ENCODE results near the gene GOLGA6L22.
"Not testable (repeated sequence)": the region's sequence is repeated elsewhere in the genome, so short reads cannot be mapped to it uniquely, and the experiment has no call there.

GOLGA6L22 gene, protein sequence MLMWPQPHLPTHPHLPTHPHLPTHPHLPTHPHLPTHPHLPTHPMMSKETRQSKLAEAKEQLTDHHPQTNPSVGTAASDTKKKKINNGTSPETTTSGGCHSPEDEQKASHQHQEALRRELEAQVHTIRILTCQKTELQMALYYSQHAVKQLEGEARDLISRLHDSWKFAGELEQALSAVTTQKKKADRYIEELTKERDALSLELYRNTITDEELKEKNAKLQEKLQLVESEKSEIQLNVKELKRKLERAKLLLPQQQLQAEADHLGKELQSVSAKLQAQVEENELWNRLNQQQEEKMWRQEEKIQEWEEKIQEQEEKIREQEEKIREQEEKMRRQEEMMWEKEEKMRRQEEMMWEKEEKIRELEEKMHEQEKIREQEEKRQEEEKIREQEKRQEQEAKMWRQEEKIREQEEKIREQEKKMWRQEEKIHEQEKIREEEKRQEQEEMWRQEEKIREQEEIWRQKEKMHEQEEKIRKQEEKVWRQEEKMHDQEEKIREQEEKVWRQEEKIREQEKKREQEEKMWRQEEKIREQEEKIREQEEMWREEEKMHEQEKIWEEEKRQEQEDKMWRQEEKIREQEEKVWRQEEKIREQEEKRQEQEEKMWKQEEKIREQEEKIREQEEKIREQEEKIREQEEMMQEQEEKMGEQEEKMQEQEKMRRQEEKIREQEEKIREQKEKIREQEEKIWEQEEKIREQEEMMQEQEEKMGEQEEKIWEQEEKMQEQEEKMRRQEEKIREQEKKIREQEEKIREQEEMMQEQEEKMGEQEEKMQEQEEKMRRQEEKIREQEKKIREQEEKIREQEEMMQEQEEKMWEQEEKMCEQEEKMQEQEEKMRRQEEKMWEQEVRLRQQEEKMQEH

DNA sequence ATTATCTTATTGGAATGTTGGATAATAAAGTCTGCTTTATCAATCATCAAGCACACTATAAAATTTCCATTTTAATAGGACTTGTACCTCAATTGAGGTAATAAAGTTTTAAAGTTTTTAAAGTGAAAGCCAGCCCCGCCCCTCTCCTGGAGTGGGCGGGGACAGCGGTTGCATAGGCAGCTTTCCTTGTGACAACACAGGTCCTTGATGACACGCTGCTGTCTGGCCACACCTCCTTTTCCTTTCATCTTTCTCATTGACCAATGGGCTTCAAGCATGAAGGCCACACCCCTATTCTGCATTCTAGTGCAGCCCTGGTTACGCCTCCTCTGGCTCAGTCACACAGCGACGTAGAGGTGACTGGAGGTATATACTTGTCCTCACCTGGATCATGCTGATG, at the start of gene GOLGA6L22:
TSS of gene GOLGA6L22 (plus strand) at position 301 of the 400 bp plus-strand sequence. CDS start at position 392, 91 bp downstream.
- not testable (repeated sequence) for DNase-seq

DNA sequence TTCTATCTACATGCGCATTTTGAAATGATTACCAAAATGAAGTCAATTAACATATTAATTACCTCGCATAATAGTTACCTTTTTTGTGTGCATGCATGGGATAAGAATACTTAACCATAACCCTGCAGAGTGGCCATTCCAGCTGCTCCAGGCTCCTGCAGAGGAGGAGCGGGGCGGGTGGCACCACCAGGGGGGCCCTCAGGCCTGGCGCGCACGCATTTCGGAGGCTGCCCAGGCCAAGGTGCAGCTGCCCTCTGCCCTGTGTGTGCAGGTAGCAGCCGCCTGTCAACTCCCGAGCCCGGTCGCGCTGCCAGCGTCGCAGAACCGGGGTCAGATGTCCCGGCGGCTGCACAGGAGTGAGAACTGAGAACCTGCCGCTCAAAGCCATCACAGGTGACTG, 41.4 kb upstream of the GOLGA6L22 start:
- not testable (repeated sequence) for DNase-seq

DNA sequence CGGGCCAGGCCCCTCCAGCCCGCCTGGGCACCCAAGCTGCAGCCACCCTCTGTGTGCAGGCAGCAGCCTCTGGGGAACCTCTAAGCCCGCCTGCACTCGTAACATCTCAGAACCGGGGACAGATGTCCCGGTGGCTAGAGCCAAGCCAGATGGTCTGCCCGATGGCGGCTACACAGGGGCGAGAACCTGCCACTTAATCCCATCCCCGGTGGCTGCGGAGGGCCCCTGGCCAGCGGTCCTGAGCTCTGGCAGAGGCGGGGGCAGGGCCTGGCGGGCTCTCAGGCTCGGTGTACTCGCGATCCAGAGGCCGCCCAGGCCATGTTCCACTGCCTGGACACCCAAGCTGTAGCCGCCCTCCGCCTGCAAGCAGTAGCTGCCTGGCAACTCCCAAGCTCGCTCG, 40.9 kb upstream of the GOLGA6L22 start:
- not testable (repeated sequence) for DNase-seq

DNA sequence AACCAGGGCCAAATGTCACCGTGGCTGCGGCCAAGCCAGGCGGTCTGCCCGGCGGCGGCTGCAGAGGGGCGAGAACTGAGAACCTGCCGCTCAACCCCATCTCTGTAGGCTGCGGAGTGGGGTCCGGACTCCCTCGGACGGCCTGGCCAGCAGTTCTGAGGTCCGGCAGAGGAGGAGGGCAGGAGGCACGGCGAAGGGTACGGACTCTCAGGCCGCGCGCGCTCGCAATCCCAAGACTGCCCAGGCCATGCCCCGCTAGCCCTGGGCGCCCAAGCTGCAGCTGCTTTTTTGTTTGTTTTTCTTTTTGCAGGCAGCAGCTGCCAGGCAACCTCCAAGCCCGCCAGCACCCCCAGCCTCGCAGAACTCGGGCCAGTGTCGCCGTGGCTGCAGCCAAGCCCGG, 40.5 kb upstream of the GOLGA6L22 start:
- not testable (repeated sequence) for DNase-seq

DNA sequence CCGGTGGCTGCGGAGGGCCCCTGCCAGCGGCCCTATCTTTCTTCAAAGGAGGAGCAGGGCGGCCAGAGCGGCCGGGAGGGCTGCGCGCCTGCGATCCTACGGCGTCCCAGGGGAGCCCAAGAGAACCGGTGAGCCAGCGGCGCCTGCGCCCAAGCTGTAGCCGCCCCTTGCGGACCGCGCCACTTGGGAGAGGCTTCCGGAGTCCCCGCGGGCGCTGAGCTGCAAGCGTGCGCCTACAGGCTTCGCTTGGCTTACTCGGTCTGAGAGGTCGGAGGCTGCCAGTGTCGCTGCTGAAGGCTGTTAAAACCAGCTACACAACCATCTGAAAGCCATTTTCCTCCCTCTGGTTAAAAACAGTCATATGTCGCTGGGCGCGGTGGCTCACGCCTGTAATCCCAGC, 40.0 kb upstream of the GOLGA6L22 start:
- DNase-seq, result not testable (repeated sequence)

- DNase-seq, result not testable (repeated sequence)
These were observed 38.4 kb upstream of the GOLGA6L22 start for GRCh38 chr15:22420340-22420739.

- not testable (repeated sequence) for DNase-seq
These were observed 29.3 kb upstream of the GOLGA6L22 start for GRCh38 chr15:22429426-22429825.

GRCh38 chr15:22431687-22432086, 27.0 kb upstream of the GOLGA6L22 start:
- not testable (repeated sequence) for DNase-seq

DNA sequence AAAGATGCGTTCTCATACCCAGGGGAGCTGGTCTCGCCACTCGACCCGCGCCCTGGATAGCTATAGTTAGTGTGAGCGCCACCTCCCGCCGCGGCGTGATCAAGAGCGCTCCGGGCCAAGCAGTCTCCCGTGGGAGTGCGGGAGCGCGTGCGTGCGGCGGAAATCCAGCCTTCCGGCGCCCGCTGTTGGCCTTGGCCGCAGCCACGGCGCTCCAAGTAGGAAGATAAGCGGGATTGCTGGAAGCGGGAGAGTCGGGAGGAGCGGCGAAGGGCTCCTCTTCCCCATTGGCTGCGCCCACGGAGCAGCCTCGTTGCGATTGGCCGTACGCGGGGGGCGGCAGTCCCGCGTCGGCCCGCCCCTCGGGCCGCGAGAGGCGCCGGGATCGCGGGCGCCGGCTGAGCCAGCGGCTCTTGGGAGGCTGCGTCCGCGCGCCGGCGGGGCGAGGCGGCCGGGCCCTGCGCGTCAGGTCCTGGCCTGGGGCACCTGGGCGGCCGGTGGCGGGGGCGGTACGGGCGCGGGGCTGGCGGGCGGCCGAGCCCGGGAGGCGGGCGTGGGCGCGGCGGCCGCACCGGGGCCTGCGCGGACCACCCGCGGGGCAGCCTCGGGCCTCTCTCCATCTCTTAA, 35.9 kb downstream of the GOLGA6L22 start:
- DNase-seq, result peak in 1 of 2 experiments; percentile 0

- not testable (repeated sequence) for DNase-seq
These were observed 38.5 kb downstream of the GOLGA6L22 start for GRCh38 chr15:22497200-22497599.

DNA sequence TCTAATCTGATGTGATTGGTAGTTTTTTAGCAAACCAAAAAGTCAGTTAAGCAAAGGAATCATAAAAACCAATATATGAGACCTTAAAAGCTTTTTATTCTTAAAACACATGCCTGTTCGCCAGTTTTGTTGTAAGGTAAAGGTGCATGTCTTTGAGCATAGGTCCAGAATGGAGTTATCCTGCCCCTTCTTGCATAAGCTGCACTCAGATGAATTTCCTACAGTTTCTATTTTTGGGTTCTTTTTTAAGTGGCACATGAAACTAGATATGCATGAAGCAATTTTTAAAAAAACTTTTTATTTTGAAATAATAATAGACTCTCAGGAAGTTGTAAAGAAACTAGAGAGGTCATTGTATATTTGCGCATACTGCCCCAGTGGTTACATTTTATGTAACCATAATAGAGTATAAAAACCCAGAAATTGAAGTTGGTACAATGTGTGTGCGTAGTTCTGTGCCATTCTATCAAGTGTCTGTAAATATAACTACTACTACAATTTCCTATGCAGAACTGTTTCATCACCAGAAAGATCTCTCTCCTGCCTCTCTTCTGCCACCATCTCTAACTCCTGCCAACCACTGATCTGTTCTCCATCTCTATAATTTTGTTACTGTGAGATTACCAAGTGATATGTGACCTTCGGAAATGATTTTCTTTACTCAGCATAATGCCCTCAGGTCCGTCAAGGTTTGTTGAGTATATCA, 39.7 kb downstream of the GOLGA6L22 start:
- DNase-seq, result not testable (repeated sequence)

GRCh38 chr15:22502272-22502671, 43.6 kb downstream of the GOLGA6L22 start:
- DNase-seq, result not testable (repeated sequence)

- not testable (repeated sequence) for DNase-seq
These were observed 48.3 kb downstream of the GOLGA6L22 start for GRCh38 chr15:22506959-22507358.

GRCh38 chr15:22516140-22516539, 57.4 kb downstream of the GOLGA6L22 start:
- not testable (repeated sequence) for DNase-seq

Measured in activated CD4-positive, alpha-beta T cell treated with anti-CD3 and anti-CD28 coated beads, Interleukin-2, amount 50 U/mL, for 4 hours (primary cell).